Fibroblast of mammary gland (primary cell): ENCODE measurements around the gene RPS21.

Experiments
- DNase-seq: peaks from one replicate; pipeline ENCODE4 v3.0.0-alpha.2; 2010; ENCODE audit warnings: low read depth
- H3K4me3 ChIP-seq: 2 replicates; pipeline ENCODE4 v1.5.1; 2011; ENCODE audit warnings: low read depth, mild to moderate bottlenecking, low read length, moderate library complexity; ENCODE audit not compliant: control insufficient read depth
- CTCF ChIP-seq: conservative IDR thresholded peaks from 2 replicates; pipeline ENCODE4 v1.5.1; 2011; ENCODE audit warnings: low read depth, low read length, inconsistent platforms; ENCODE audit not compliant: control insufficient read depth, insufficient read depth

RPS21 gene

GRCh38 chr20:62428396-62429295 is 41.7 kb downstream of the RPS21 start:
- no peak overlapping the region for H3K4me3 ChIP-seq
- TF ChIP-seq CTCF: no peak
- DNase-seq: no peak

- no peak for TF ChIP-seq CTCF
- H3K4me3 ChIP-seq: no peak overlapping the region
- DNase-seq: no peak
Observed at GRCh38 chr20:62429455-62430310, 42.8 kb downstream of the RPS21 start.

GRCh38 chr20:62430311-62430853 is 43.5 kb downstream of the RPS21 start:
- no peak for TF ChIP-seq CTCF
- no peak overlapping the region for H3K4me3 ChIP-seq
- DNase-seq: no peak

- no peak for DNase-seq
- no peak overlapping the region for H3K4me3 ChIP-seq
- TF ChIP-seq CTCF: no peak
Observed at GRCh38 chr20:62430866-62431447, 44.1 kb downstream of the RPS21 start.

GRCh38 chr20:62433658-62434497 is 47.0 kb downstream of the RPS21 start:
- H3K4me3 ChIP-seq: no peak overlapping the region
- TF ChIP-seq CTCF: no peak
- no peak for DNase-seq
